ENCODE results near the gene ZNF805. TPM values are rescaled to one million over a fixed set of nuclear protein-coding genes. Genes with fewer than 3 reads are reported as not detected.

The ZNF805 gene
- total RNA-seq, 2 donors from 2014 or later, result 23.0 to 30.7 TPM

- H3K4me3 ChIP-seq, result no peak overlapping the region
- TF ChIP-seq CTCF (IDR thresholded peaks at IDR 0.05), result no peak
- H3K27me3 ChIP-seq (replicated peaks; ENCODE audit: insufficient read depth), result no peaks in the 10 kb centered on the region
- DNase-seq (ENCODE audit: low spot score) (no peak), ATAC-seq (ENCODE audit: insufficient number of reproducible peaks, low FRiP score, low read depth) (no peak)
- H3K27ac ChIP-seq, result no peak overlapping the region
- peaks cover 31% of the 10 kb centered on the region for H3K9me3 ChIP-seq
- H3K36me3 ChIP-seq, result peaks cover 72% of the 10 kb centered on the region
- H3K4me1 ChIP-seq (ENCODE audit: control insufficient read depth in 1 of 2, low read depth in 2 of 2), result no peaks in the 10 kb centered on the region
These were observed 38.3 kb upstream of the ZNF805 start for GRCh38 chr19:57202160-57202559.

- ATAC-seq (ENCODE audit: insufficient number of reproducible peaks, low FRiP score, low read depth) (no peak), DNase-seq (ENCODE audit: low spot score) (no peak)
- H3K9me3 ChIP-seq, result peaks cover 53% of the 10 kb centered on the region
- no peak overlapping the region for H3K27ac ChIP-seq
- no peak for TF ChIP-seq CTCF (IDR thresholded peaks at IDR 0.05)
- H3K27me3 ChIP-seq (replicated peaks; ENCODE audit: insufficient read depth), result no peaks in the 10 kb centered on the region
- no peak overlapping the region for H3K4me3 ChIP-seq
- no peaks in the 10 kb centered on the region for H3K4me1 ChIP-seq (ENCODE audit: control insufficient read depth in 1 of 2, low read depth in 2 of 2)
- peaks cover 61% of the 10 kb centered on the region for H3K36me3 ChIP-seq
These were observed 30.1 kb upstream of the ZNF805 start for GRCh38 chr19:57210381-57210780.

GRCh38 chr19:57212109-57212508 lies 28.3 kb upstream of the ZNF805 start:
- DNase-seq (ENCODE audit: low spot score) (no peak), ATAC-seq (ENCODE audit: insufficient number of reproducible peaks, low FRiP score, low read depth) (no peak)
- Histone ChIP-seq H3K27me3 (replicated peaks; ENCODE audit: insufficient read depth) (no peaks in the 10 kb centered on the region), H3K9me3 (peaks cover 57% of the 10 kb centered on the region), H3K4me3 (no peak overlapping the region), H3K27ac (no peak overlapping the region), H3K4me1 (ENCODE audit: control insufficient read depth in 1 of 2, low read depth in 2 of 2) (no peaks in the 10 kb centered on the region), H3K36me3 (peaks cover 63% of the 10 kb centered on the region)
- no peak for TF ChIP-seq CTCF (IDR thresholded peaks at IDR 0.05)

DNA sequence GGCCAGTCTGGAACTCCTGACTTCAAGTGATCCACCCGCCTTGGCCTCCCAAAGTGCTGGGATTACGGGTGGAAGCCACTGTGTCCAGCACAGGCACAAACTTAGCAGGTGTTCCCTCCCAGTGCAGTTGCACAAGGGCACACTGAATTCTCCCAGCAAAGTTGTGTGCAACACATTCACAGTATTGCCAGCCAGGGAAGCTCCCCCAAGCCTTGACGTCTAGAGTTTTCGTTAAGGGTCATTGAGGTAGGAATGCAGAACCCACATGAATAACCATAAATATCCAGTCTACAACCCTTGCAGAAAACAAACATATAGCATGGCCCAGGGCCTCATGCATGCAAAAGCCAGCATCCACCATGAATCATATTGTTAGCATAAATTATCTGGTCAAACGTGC lies 12.9 kb upstream of the ZNF805 start:
- H3K9me3 ChIP-seq, result peaks cover 7% of the 10 kb centered on the region
- H3K27me3 ChIP-seq (replicated peaks; ENCODE audit: insufficient read depth), result no peaks in the 10 kb centered on the region
- no peak for ATAC-seq (ENCODE audit: insufficient number of reproducible peaks, low FRiP score, low read depth)
- no peaks in the 10 kb centered on the region for H3K4me1 ChIP-seq (ENCODE audit: control insufficient read depth in 1 of 2, low read depth in 2 of 2)
- no peak overlapping the region for H3K27ac ChIP-seq
- no peak for DNase-seq (ENCODE audit: low spot score)
- H3K36me3 ChIP-seq, result peaks cover 3% of the 10 kb centered on the region
- TF ChIP-seq CTCF (IDR thresholded peaks at IDR 0.05), result no peak
- H3K4me3 ChIP-seq, result no peak overlapping the region

GRCh38 chr19:57231686-57232085 lies 8.7 kb upstream of the ZNF805 start:
- no peak for TF ChIP-seq CTCF (IDR thresholded peaks at IDR 0.05)
- Histone ChIP-seq H3K4me3 (no peak overlapping the region), H3K27ac (no peak overlapping the region), H3K27me3 (replicated peaks; ENCODE audit: insufficient read depth) (no peaks in the 10 kb centered on the region), H3K9me3 (no peaks in the 10 kb centered on the region), H3K36me3 (no peaks in the 10 kb centered on the region), H3K4me1 (ENCODE audit: control insufficient read depth in 1 of 2, low read depth in 2 of 2) (no peaks in the 10 kb centered on the region)
- DNase-seq (ENCODE audit: low spot score) (no peak), ATAC-seq (ENCODE audit: insufficient number of reproducible peaks, low FRiP score, low read depth) (no peak)

Measured in thoracic aorta (tissue), 2 donors.